ENCODE data around the gene COL4A1. TPM values are rescaled to one million over a fixed set of nuclear protein-coding genes. Genes with fewer than 3 reads are reported as not detected.

Gene COL4A1
- total RNA-seq, 2 experiments from 2014 or later, result 0.08 to 0.16 TPM

GRCh38 chr13:110269509-110270185 is 37.3 kb downstream of the COL4A1 start:
- H3K4me1 ChIP-seq (ENCODE audit: insufficient read depth, low read length), result no peaks in the 10 kb centered on the region
- H3K36me3 ChIP-seq (ENCODE audit: insufficient read depth, low read length), result no peaks in the 10 kb centered on the region
- DNase-seq (no peak), ATAC-seq (ENCODE audit: poor library complexity) (no peak)
- peaks cover 12% of the 10 kb centered on the region for H3K27me3 Mint-ChIP-seq
- no peak overlapping the region for H3K27ac ChIP-seq (ENCODE audit: low read depth in 1 of 2, low read length in 2 of 2)
- no peak overlapping the region for H3K4me3 Mint-ChIP-seq
- no peaks in the 10 kb centered on the region for H3K4me1 Mint-ChIP-seq (ENCODE audit: low read depth)
- no peaks in the 10 kb centered on the region for H3K9me3 Mint-ChIP-seq
- intact Hi-C loops (cut with DNase I, micrococcal nuclease), result no loop called here
- H3K9me3 ChIP-seq (ENCODE audit: control insufficient read depth in 1 of 2, insufficient read depth in 1 of 2, low read length in 2 of 2), result no peaks in the 10 kb centered on the region
- H3K4me3 ChIP-seq (ENCODE audit: low read length), result no peak overlapping the region
- POLR2A ChIA-PET, result no interaction called here
- CTCF ChIA-PET, result no interaction called here
- no peak overlapping the region for H3K27ac Mint-ChIP-seq
- H3K27me3 ChIP-seq (ENCODE audit: control insufficient read depth in 1 of 2, insufficient read depth in 2 of 2, low read length in 2 of 2), result peaks cover 0 to 2% of the 10 kb centered on the region in 2 experiments
- TF ChIP-seq CTCF (IDR thresholded peaks at IDR 0.05), result no peak
- H3K36me3 Mint-ChIP-seq (ENCODE audit: low read depth), result no peaks in the 10 kb centered on the region

GRCh38 chr13:110268576-110269185 is 38.3 kb downstream of the COL4A1 start:
- no peaks in the 10 kb centered on the region for H3K36me3 Mint-ChIP-seq (ENCODE audit: low read depth)
- H3K9me3 ChIP-seq (ENCODE audit: control insufficient read depth in 1 of 2, insufficient read depth in 1 of 2, low read length in 2 of 2), result no peaks in the 10 kb centered on the region
- intact Hi-C loops (cut with DNase I, micrococcal nuclease), result no loop called here
- TF ChIP-seq CTCF (IDR thresholded peaks at IDR 0.05), result no peak
- ATAC-seq (ENCODE audit: poor library complexity), result no peak
- POLR2A ChIA-PET, result no interaction called here
- no peaks in the 10 kb centered on the region for H3K36me3 ChIP-seq (ENCODE audit: insufficient read depth, low read length)
- H3K9me3 Mint-ChIP-seq, result no peaks in the 10 kb centered on the region
- no peak overlapping the region for H3K4me3 ChIP-seq (ENCODE audit: low read length)
- H3K27ac Mint-ChIP-seq, result no peak overlapping the region
- no peaks in the 10 kb centered on the region for H3K4me1 ChIP-seq (ENCODE audit: insufficient read depth, low read length)
- no peak for DNase-seq
- peaks cover 13% of the 10 kb centered on the region for H3K27me3 Mint-ChIP-seq
- H3K4me3 Mint-ChIP-seq, result no peak overlapping the region
- CTCF ChIA-PET, result no interaction called here
- H3K27me3 ChIP-seq (ENCODE audit: control insufficient read depth in 1 of 2, insufficient read depth in 2 of 2, low read length in 2 of 2), result peaks cover 0 to 2% of the 10 kb centered on the region in 2 experiments
- H3K4me1 Mint-ChIP-seq (ENCODE audit: low read depth), result no peaks in the 10 kb centered on the region
- no peak overlapping the region for H3K27ac ChIP-seq (ENCODE audit: low read depth in 1 of 2, low read length in 2 of 2)

- CTCF ChIA-PET, result no interaction called here
- no peaks in the 10 kb centered on the region for H3K9me3 Mint-ChIP-seq
- no peak for ATAC-seq (ENCODE audit: poor library complexity)
Observed at GRCh38 chr13:110268061-110268460, 38.9 kb downstream of the COL4A1 start.

More at GRCh38 chr13:110268061-110268460, 38.9 kb downstream of the COL4A1 start:
- no peak overlapping the region for H3K4me3 Mint-ChIP-seq
- no peak overlapping the region for H3K27ac Mint-ChIP-seq
- peaks cover 0 to 2% of the 10 kb centered on the region in 2 experiments for H3K27me3 ChIP-seq (ENCODE audit: control insufficient read depth in 1 of 2, insufficient read depth in 2 of 2, low read length in 2 of 2)
- H3K4me1 ChIP-seq (ENCODE audit: insufficient read depth, low read length), result no peaks in the 10 kb centered on the region
- TF ChIP-seq CTCF (IDR thresholded peaks at IDR 0.05), result no peak
- H3K27me3 Mint-ChIP-seq, result peaks cover 17% of the 10 kb centered on the region
- DNase-seq, result no peak
- H3K9me3 ChIP-seq (ENCODE audit: control insufficient read depth in 1 of 2, insufficient read depth in 1 of 2, low read length in 2 of 2), result no peaks in the 10 kb centered on the region
- intact Hi-C loops (cut with DNase I, micrococcal nuclease), result no loop called here
- H3K36me3 Mint-ChIP-seq (ENCODE audit: low read depth), result no peaks in the 10 kb centered on the region
- no peaks in the 10 kb centered on the region for H3K4me1 Mint-ChIP-seq (ENCODE audit: low read depth)
- H3K36me3 ChIP-seq (ENCODE audit: insufficient read depth, low read length), result no peaks in the 10 kb centered on the region
- POLR2A ChIA-PET, result no interaction called here
- no peak overlapping the region for H3K27ac ChIP-seq (ENCODE audit: low read depth in 1 of 2, low read length in 2 of 2)
- no peak overlapping the region for H3K4me3 ChIP-seq (ENCODE audit: low read length)

Data from CD4-positive, alpha-beta T cell (primary cell).